ENCODE data around the gene CAST. TPM values are rescaled to one million over a fixed set of nuclear protein-coding genes. Genes with fewer than 3 reads are reported as not detected.

CAST gene
- total and polyA plus RNA-seq, 12 donors: 54.3 to 329 (median 172) TPM

DNA sequence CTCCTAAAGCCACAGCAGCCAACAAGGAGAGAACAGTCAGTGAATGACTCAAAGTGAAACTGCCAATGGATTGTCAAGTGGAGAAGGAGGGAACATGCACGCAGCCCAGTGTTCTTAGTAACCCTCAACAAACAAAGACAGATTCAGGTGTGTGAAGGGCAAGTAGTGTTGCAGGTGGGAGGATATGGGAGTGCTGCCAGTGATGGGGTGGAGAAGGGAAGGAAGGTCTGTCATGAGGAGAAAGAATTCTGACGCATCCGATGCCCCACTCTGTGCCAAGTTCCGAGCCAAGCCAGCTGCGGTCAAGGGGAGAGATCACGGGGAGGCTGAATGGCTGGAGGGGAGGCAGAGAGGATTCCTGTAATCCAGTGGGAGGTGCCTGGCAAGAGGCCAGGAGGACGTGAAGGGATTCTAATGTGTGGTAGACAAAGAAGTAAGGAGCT is 56.5 kb downstream of the CAST start:
- no peaks in the 10 kb centered on the region for H3K27me3 ChIP-seq
- no peak overlapping the region for H3K4me3 ChIP-seq
- H3K4me1 ChIP-seq (replicated peaks in 1 of 2): peaks cover 10 to 40% of the 10 kb centered on the region in 2 donors
- WGBS, 4 donors: 59 to 79% (median 69%) methylated on average over 7 of the region's 7 CpGs
- TF ChIP-seq, protein P1, sequence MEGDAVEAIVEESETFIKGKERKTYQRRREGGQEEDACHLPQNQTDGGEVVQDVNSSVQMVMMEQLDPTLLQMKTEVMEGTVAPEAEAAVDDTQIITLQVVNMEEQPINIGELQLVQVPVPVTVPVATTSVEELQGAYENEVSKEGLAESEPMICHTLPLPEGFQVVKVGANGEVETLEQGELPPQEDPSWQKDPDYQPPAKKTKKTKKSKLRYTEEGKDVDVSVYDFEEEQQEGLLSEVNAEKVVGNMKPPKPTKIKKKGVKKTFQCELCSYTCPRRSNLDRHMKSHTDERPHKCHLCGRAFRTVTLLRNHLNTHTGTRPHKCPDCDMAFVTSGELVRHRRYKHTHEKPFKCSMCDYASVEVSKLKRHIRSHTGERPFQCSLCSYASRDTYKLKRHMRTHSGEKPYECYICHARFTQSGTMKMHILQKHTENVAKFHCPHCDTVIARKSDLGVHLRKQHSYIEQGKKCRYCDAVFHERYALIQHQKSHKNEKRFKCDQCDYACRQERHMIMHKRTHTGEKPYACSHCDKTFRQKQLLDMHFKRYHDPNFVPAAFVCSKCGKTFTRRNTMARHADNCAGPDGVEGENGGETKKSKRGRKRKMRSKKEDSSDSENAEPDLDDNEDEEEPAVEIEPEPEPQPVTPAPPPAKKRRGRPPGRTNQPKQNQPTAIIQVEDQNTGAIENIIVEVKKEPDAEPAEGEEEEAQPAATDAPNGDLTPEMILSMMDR (IDR thresholded peaks at IDR 0.05): peak in 1 of 6 experiments; percentile 7
- no peak for TF ChIP-seq POLR2A (IDR thresholded peaks at IDR 0.05)
- peak in 6 of 7 donors; percentile 53 to 81 (median 70) for DNase-seq
- H3K36me3 ChIP-seq (replicated peaks in 1 of 2): no peaks in the 10 kb centered on the region
- intact Hi-C loops (cut with DNase I): no loop called here
- H3K27ac ChIP-seq: peak overlapping the region in 1 of 5 donors; percentile 8
- no peaks in the 10 kb centered on the region for H3K9me3 ChIP-seq (replicated peaks in 1 of 3)

DNA sequence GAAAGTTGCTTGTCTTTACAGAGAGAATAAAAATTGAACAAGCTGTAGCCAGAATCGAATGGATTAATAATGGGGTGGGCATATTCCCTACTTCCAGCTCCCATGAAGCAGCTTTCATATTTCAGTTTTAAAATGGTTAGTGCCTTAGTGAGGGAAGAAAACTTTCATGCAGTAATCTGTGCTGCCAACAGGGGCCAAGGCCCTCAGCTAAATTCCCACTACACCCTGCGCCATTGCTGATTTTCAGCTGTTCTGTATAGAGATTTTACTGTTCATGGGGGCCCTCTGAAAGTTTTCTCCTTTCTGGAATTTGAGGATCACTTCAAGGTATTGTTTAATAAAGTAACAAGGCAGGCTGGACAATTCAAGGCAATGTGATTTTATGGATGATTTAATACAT is 58.2 kb downstream of the CAST start:
- WGBS, 4 donors: 90 to 97% (median 93%) methylated on average over 2 of the region's 2 CpGs
- no peak for TF ChIP-seq POLR2A (IDR thresholded peaks at IDR 0.05)
- TF ChIP-seq, protein P1 (IDR thresholded peaks at IDR 0.05): peak in 1 of 6 experiments; percentile 4
- Histone ChIP-seq H3K4me1 (replicated peaks in 1 of 2) (peaks cover 0 to 23% of the 10 kb centered on the region in 2 donors), H3K9me3 (replicated peaks in 1 of 3) (no peaks in the 10 kb centered on the region), H3K4me3 (no peak overlapping the region), H3K27ac (no peak overlapping the region), H3K36me3 (replicated peaks in 1 of 2) (no peaks in the 10 kb centered on the region), H3K27me3 (no peaks in the 10 kb centered on the region)
- DNase-seq: no peak
- intact Hi-C loops (cut with DNase I): loop anchor here (10.0 kb wide), 1 partner anchor 106 kb away; no protein-coding TSS in a partner anchor

DNA sequence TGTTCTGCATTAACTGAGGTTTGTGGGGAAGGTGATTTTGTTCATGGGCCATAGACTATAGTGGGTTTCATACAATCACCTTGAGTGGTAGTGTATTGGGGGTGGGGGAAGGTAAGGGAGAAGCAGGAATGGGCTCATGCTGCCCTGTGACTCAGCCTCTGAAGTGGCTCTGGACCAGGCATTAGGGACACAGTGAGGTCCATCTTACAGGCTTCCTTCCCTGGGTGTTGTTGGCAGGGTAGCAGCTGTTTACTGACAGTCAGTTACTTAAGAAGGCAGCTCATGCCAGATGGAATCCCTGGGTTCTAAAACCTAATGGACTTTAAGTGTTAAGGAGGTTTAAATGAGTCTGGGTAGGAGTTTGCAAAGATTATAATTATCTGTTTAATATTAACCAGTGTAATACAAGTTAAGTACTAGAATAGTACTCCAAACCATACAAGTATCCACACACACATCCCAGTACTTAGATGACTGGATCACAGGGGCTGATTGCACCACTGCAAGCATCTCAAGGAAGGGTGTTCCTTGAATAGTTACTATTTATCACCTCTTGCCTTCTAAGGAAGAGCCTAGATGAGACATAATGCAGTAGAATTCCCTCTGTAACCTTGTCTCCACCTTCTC is 59.3 kb downstream of the CAST start:
- no peak overlapping the region for H3K27ac ChIP-seq
- peak in 4 of 7 donors; percentile 33 to 50 (median 44) for DNase-seq
- H3K27me3 ChIP-seq: no peaks in the 10 kb centered on the region
- TF ChIP-seq, protein P1 (IDR thresholded peaks at IDR 0.05): no peak
- no peak for TF ChIP-seq POLR2A (IDR thresholded peaks at IDR 0.05)
- H3K4me1 ChIP-seq (replicated peaks in 1 of 2): peaks cover 0 to 16% of the 10 kb centered on the region in 2 donors
- H3K4me3 ChIP-seq: no peak overlapping the region
- intact Hi-C loops (cut with DNase I): loop anchor here (10.0 kb wide), 1 partner anchor 107 kb away; no protein-coding TSS in a partner anchor
- H3K36me3 ChIP-seq (replicated peaks in 1 of 2): no peaks in the 10 kb centered on the region
- no peaks in the 10 kb centered on the region for H3K9me3 ChIP-seq (replicated peaks in 1 of 3)

DNA sequence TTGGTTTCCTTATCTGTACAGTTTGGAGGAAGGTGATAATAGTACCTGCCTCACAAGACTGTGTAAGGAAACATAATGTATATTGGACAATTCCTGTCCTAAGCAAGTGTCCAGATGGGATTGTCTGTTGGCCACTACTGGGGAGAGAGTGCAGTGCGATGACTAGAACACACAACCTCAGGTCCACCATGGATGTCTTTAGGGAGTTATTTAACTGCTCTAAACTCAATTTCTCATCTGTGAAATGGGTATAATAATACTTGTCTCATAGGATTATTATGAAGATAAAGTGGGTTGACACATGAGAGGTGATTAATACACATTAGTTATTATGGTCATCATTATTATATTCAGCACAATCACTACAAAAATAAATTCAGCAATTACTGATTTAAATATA is 63.1 kb downstream of the CAST start:
- no peak for TF ChIP-seq POLR2A (IDR thresholded peaks at IDR 0.05)
- TF ChIP-seq, protein P1 (IDR thresholded peaks at IDR 0.05): no peak
- 94 to 100% (median 99%) methylated on average over 1 of the region's 1 CpG for WGBS, 4 donors
- Histone ChIP-seq H3K4me1 (replicated peaks in 1 of 2) (peaks cover 0 to 8% of the 10 kb centered on the region in 2 donors), H3K36me3 (replicated peaks in 1 of 2) (peaks cover 0 to 10% of the 10 kb centered on the region in 2 donors), H3K27ac (no peak overlapping the region), H3K4me3 (no peak overlapping the region), H3K27me3 (no peaks in the 10 kb centered on the region), H3K9me3 (replicated peaks in 1 of 3) (no peaks in the 10 kb centered on the region)
- DNase-seq: no peak
- intact Hi-C loops (cut with DNase I): loop anchor here (10.0 kb wide), 1 partner anchor 110 kb away; no protein-coding TSS in a partner anchor

Data from adrenal gland (tissue), 12 donors.